HG02610 (cell line): Measurements from ENCODE around the gene RABL2B.

ENCODE experiments used
- ATAC-seq: cut with Tn5 transposase; IDR thresholded peaks from one replicate; pipeline ENCODE4 v1.9.1; 2021; ENCODE audit warnings: mild to moderate bottlenecking, moderate library complexity; ENCODE audit not compliant: unreplicated experiment

RABL2B gene

GRCh38 chr22:50738649-50739227, 44.7 kb downstream of the RABL2B start:
- no peak for ATAC-seq

- ATAC-seq = no peak
Measured at GRCh38 chr22:50737728-50738648, 45.4 kb downstream of the RABL2B start, which contains the start of gene ACR. ACR (plus strand) TSS chr22:50738204; CDS start chr22:50738236, 32 bp downstream.

DNA sequence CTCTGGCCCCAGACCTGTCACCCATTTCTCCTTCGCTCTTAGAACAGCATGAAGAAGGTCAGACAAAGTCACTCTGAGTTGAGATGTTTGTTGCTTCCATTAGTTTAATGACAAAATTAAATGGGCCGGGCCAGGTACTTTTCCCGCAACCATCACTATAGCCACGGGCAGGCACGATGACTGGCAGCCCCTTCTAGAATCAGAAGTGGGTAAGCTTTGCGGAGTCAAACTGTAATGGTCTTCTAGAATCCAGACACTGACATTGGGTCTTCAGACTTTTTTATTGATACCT, 47.8 kb downstream of the RABL2B start:
- ATAC-seq = no peak

GRCh38 chr22:50734986-50735738, 48.3 kb downstream of the RABL2B start:
- no peak for ATAC-seq

DNA sequence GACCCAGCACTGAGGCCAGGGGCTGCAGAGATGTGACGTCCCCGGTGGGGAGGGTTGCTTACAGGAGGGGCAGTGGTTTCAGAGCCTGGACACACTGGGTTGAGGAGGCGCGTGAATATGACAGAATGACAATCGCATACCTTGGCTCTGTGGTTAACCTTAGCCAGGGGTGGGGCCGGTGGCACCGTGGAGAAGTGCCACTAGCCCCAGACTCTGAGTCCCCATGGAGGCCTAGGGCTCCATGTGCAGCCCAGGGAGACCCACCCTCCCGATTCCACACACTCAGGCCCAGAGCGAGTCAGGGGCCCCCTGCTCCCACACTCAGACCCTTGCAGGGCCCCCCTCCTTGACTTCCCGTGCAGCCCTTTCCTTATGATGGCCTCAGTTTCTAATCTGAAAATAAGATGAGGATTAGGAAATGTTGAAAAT, 49.1 kb downstream of the RABL2B start:
- no peak for ATAC-seq

- no peak for ATAC-seq
Measured at GRCh38 chr22:50733521-50734342, 49.7 kb downstream of the RABL2B start.

DNA sequence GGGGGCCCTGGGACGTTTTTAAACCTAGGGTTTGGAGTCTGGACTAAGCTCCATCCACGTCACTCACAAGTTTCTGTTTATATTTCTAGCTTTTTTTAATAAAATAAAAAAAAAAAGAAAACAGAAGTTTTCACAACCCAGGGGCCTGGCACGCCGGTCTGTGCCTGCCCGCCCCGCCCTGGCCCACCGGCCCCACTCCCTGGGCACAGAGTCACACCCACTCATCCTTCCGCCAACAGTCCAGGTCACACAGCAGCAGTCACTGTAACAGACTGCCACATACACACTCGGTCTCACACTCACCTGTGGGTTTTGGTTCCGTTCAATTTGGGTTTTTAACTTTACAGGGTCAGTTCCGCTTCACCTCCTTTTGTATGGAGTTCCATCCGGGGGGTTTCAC, 50.8 kb downstream of the RABL2B start:
- no peak for ATAC-seq

- ATAC-seq = no peak
Measured at GRCh38 chr22:50731811-50732624, 51.4 kb downstream of the RABL2B start.

DNA sequence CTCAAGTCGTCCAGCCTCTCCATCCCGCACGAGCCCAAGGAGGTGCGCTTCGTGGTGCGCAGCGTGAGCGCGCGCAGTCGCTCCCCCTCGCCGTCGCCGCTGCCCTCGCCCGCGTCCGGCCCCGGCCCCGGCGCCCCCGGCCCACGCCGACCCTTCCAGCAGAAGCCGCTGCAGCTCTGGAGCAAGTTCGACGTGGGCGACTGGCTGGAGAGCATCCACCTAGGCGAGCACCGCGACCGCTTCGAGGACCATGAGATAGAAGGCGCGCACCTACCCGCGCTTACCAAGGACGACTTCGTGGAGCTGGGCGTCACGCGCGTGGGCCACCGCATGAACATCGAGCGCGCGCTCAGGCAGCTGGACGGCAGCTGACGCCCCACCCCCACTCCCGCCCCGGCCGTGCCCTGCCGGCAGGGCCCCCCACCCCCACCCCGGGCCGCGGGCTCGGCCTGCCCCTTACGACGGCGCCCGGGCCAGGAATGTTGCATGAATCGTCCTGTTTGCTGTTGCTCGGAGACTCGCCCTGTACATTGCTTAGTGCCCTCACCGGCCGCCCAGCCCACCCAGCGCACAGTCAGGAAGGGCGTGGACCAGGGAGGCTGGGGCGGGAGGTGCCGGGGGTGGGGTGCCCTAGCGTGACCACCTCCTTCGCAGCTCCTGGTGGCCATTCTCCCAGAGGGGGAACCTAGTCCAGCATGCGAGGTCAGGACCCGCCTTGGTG, 52.3 kb downstream of the RABL2B start:
- no peak for ATAC-seq

- ATAC-seq = no peak
Measured at GRCh38 chr22:50730013-50730891, 53.2 kb downstream of the RABL2B start.

DNA sequence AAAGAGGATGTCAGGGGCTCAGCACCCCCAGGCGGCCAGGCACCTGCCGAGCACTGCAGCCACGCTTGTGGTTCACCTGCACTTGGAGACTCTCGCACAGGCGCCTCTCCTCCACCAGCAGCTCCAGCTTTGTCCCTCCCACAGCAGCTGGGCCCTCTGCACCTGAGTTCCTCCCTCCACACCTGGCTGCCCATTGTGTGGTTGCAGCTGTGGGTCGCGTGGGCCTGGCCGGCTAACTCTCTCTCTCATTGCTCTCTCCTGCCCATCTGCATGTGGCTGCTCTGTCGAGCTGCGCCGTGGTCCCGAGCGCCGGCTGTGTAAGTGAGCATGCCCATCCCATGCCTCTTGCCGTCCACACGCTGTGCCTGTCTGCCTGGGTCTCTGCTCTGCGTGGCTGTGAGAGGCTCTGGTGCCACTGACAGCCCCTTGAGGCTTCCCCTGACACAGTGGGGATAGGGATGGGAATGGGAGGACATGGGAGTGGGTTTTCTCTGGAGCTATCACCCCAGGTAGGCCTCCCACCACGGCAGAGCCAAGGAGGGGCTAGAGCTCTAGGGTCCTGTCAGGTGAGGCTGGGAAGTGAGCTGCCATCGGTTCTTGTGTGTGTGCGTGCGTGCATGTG, 53.9 kb downstream of the RABL2B start:
- no peak for ATAC-seq

GRCh38 chr22:50728523-50728931, 54.9 kb downstream of the RABL2B start:
- no peak for ATAC-seq

GRCh38 chr22:50727678-50728522, 55.5 kb downstream of the RABL2B start:
- no peak for ATAC-seq

DNA sequence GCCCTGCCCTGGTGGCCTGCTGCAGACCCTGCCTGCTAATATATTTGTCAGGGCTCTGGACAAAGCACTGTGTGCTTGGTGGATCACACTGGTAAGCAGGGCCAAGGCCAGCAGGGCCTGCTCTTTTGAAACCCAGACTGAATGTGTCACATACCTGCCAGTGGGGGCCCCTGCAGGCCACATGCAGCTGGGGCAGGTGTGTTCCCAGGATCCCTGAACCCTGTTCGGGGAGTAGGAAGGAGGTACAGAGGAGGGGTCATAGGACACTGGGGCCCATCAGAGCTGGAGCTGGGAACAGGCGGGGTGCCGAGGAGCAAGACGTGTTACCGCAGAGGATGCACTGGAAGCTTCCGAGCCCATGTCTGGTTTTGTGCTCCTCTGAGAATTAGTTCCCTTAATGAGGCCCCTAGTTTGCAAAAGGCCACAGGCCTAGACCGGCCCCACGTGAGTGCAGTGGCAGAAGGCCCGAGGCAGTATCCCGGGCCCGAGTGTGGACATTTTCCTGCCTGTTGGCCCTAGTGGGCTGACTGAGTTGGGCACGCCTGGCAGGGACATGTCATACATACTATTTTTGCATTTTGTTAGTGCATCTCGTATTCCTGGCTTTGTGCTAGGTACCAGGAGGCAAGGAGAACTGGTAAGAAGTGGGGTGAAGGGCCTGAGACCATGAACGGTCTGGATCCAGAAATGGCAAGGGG, 56.6 kb downstream of the RABL2B start:
- ATAC-seq = no peak

DNA sequence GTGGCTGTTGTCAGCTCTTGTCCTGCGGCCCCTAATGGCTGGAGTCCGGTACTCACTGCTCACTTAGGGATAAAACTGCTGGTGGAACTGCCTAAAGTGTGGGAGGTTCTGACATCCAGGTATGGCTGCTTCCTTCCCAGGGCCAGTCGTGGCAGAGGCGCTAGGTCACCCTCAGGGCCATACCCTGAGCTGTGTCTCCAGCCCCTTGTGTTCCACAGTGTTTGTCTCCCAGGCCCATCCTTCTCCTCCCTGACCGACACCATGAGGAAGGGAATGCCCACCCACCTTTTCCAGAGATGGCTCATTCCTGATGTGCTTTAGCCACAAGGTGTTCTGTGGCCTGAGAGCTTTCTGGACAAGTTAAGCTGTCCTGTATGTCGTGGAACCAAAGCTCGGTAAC, 57.8 kb downstream of the RABL2B start:
- ATAC-seq = no peak

GRCh38 chr22:50724616-50725015, 58.8 kb downstream of the RABL2B start:
- no peak for ATAC-seq
